GM12872 (cell line): Measurements from ENCODE around the gene CDCP1.

Experiments used
- CTCF ChIP-seq: IDR thresholded peaks from 3 replicates; pipeline ENCODE4 v1.5.1; 2011; ENCODE audit warnings: low read depth, mild to moderate bottlenecking, low read length, moderate library complexity; ENCODE audit not compliant: insufficient read depth

The CDCP1 gene

GRCh38 chr3:45163481-45163880, 17.3 kb upstream of the CDCP1 start:
- no peak for TF ChIP-seq CTCF

GRCh38 chr3:45154641-45155147, 8.5 kb upstream of the CDCP1 start:
- TF ChIP-seq CTCF, result no peak

GRCh38 chr3:45153658-45154437, 7.7 kb upstream of the CDCP1 start:
- TF ChIP-seq CTCF, result no peak

- no peak for TF ChIP-seq CTCF
Observed at GRCh38 chr3:45152307-45152706, 6.1 kb upstream of the CDCP1 start.

GRCh38 chr3:45151100-45151499, 4.9 kb upstream of the CDCP1 start:
- no peak for TF ChIP-seq CTCF

- TF ChIP-seq CTCF, result no peak
Observed at GRCh38 chr3:45148921-45149320, 2.7 kb upstream of the CDCP1 start.

GRCh38 chr3:45145223-45145622, 955 bp downstream of the CDCP1 start:
- no peak for TF ChIP-seq CTCF
